ENCODE results near the gene SUMF1. TPM values are rescaled to one million over a fixed set of nuclear protein-coding genes. Genes with fewer than 3 reads are reported as not detected.
A peak's percentile ranks its signal among the peaks of the same experiment; 100 is the strongest.

The SUMF1 gene
- total and polyA plus RNA-seq, 2 of the 4 experiments (the other 2 are of a cell fraction): 26.3 to 38.4 TPM

DNA sequence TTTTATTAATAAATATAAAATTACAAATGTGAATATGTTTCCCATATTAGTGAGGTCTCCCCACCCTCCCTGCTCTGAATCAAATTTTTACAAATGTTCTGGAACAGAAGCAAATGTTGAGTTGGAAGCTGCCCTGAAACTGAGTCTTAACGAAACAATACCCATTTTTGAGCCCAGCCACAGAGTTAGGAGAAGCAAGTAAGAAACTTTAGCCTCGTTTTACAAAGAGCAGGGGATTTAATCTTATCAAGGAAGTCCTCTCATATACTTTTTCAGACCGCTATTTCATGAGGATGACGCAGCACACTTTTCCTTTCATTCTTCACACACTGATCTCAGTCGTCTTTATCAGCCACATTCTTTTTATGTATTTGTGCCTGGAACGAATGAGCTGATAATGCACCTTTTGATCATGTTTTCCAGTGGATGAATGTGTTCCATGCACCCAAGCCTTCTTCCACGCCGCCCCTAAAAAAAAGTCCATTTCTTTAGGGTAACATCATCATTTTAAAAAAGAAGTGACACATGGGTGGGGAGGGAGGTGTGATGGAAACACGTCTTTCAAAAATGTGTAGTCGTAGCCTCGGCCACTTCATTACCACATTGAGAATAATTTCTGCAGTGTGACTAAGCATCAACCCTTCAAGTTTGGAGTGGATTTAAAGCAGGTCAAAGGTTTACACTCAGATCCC, 115.8 kb downstream of the SUMF1 start:
- no peaks in the 10 kb centered on the region for H4K20me1 ChIP-seq (ENCODE audit: insufficient read depth, low read length)
- no peak overlapping the region for H2AK9ac ChIP-seq (replicated peaks; ENCODE audit: low read depth, low read length, poor library complexity)
- no peak overlapping the region for H2AK5ac ChIP-seq (ENCODE audit: low read depth, low read length)
- no peak overlapping the region for H3K27ac ChIP-seq (ENCODE audit: insufficient read depth, low read length)
- H3K4me1 ChIP-seq (ENCODE audit: control insufficient read depth, insufficient read depth, low read length): no peaks in the 10 kb centered on the region
- H2AFZ ChIP-seq (replicated peaks; ENCODE audit: low read length, poor library complexity): no peak overlapping the region
- H2BK20ac ChIP-seq (ENCODE audit: low read depth, low read length): no peak overlapping the region
- no peaks in the 10 kb centered on the region for H3K9me3 ChIP-seq (ENCODE audit: control insufficient read depth, insufficient read depth, low read length)
- no peak overlapping the region; the same call in 1 of the 2 replicates for H3K23ac ChIP-seq (ENCODE audit: low read depth, low read length)
- peak; percentile 74 for ATAC-seq (ENCODE audit: low read depth)
- no TSS peak for BruUV-seq (replicated peaks)
- dilution Hi-C loops (cut with HindIII; ENCODE audit: low sequenced_read_pairs, unreplicated experiment): no loop called here
- ChIA-PET CTCF (interaction anchor here (0.6 to 2.0 kb wide), 32 partner anchors 10 to 1988 kb away, joined by 3 to 19 read pairs (median 4); partner anchors contain the start of gene ITPR1), POLR2A (ENCODE audit: unreplicated experiment) (no interaction called here)
- no peak overlapping the region for H2BK5ac ChIP-seq (ENCODE audit: low read depth, low read length, poor library complexity, severe bottlenecking)
- no peak overlapping the region for H3K14ac ChIP-seq (replicated peaks; ENCODE audit: low read depth, low read length)
- H3K36me3 ChIP-seq (ENCODE audit: control insufficient read depth, insufficient read depth, low read length): no peaks in the 10 kb centered on the region
- no peaks in the 10 kb centered on the region for H3K9me1 ChIP-seq (ENCODE audit: insufficient read depth, low read length)
- 17% methylated on average over 1 of the region's 11 CpGs; no CpG with 5 or more reads in 1 of the 2 experiments for WGBS, 2 experiments (ENCODE audit: extremely low coverage in 2 of 2, insufficient read length in 1 of 2)
- no peaks in the 10 kb centered on the region for H3K27me3 ChIP-seq (ENCODE audit: control insufficient read depth, insufficient read depth, low read length)
- intact Hi-C loops (cut with micrococcal nuclease): loop anchor here (1.0 to 10.0 kb wide), 4 partner anchors 143 to 703 kb away; no protein-coding TSS in a partner anchor
- peak overlapping the region; percentile 75 for H4K5ac ChIP-seq (ENCODE audit: low read depth, low read length)
- no peaks in the 10 kb centered on the region for H3K79me1 ChIP-seq (ENCODE audit: low read depth in 1 of 2, low read length in 2 of 2)
- in situ Hi-C loops (cut with MboI; ENCODE audit: low sequenced_read_pairs): no loop called here
- no peak overlapping the region for H4K91ac ChIP-seq (ENCODE audit: insufficient read depth, low read depth, low read length)
- H3K56ac ChIP-seq (ENCODE audit: extremely low read depth, insufficient read depth, low read length): 0 out of 2 replicates have a peak overlapping the region, but pooled peaks have one; percentile 7
- peak; percentile 36 for DNase-seq
- 0 out of 2 replicates have a peak overlapping the region, but pooled peaks have one; percentile 10 for H2BK120ac ChIP-seq (ENCODE audit: low read depth, low read length)
- 0 out of 4 replicates have a peak overlapping the region, but pooled peaks of 1 of the 2 experiments have one; percentile 30 for H4K8ac ChIP-seq (ENCODE audit: low read depth in 2 of 2, low read length in 2 of 2)
- peak overlapping the region; percentile 37; the same call in 1 of the 2 replicates for H3K4me3 ChIP-seq (ENCODE audit: insufficient read depth, low read depth, low read length)
- H3K9ac ChIP-seq (ENCODE audit: low read depth, low read length): peak overlapping the region; percentile 44; the same call in 1 of the 2 replicates
- peak overlapping the region; percentile 83 for H3K18ac ChIP-seq (ENCODE audit: low read depth, low read length)
- peak overlapping the region; percentile 41 for H3K4me2 ChIP-seq (ENCODE audit: low read depth, low read length)
- TF ChIP-seq NFE2L2 (IDR thresholded peaks at IDR 0.05; ENCODE audit: low read depth, low read length) (peak; percentile 14; the same call in 1 of the 2 replicates), MAFK (IDR thresholded peaks at IDR 0.05; ENCODE audit: low read depth, low read length) (no peak)
- no peak overlapping the region for H3K4ac ChIP-seq (ENCODE audit: low read depth, low read length)
- H2BK15ac ChIP-seq (ENCODE audit: low read depth, low read length): no peak overlapping the region
